ENCODE results near the gene DHTKD1.

GRCh38 chr10:12158111-12158510, 89.4 kb downstream of the DHTKD1 start:
- TF ChIP-seq CTCF (IDR thresholded peaks at IDR 0.05; ENCODE audit: borderline replicate concordance, extremely low read depth, low read length, poor library complexity, severe bottlenecking) (no peak), EZH2 (IDR thresholded peaks at IDR 0.05; ENCODE audit: borderline replicate concordance, low read depth, low read length, severe bottlenecking) (no peak)

All from DND-41 (cell line).